NCI-H146 treated with DMSO at 0.1 percent for 48 hours (cell line): ENCODE measurements around the gene CPSF4.
A peak's percentile ranks its signal among the peaks of the same experiment; 100 is the strongest.
"Not testable (repeated sequence)": the region's sequence is repeated elsewhere in the genome, so short reads cannot be mapped to it uniquely, and the experiment has no call there.

Source experiments
- DNase-seq: peaks from one replicate; lab custom pipeline; 2025; ENCODE audit not compliant: unreplicated experiment; lab: John Stamatoyannopoulos, UW

The CPSF4 gene

GRCh38 chr7:99408379-99409191 is 30.2 kb upstream of the CPSF4 start, which contains the start of the genes BUD31 and PDAP1:
Gene BUD31 (plus strand): TSS chr7:99408969. CDS start chr7:99411093, 2,124 bp downstream.
Gene PDAP1 (minus strand): TSS chr7:99408597. CDS start chr7:99408548, 49 bp downstream.
- DNase-seq: peak; percentile 88

- no peak for DNase-seq
Measured at GRCh38 chr7:99409192-99409572, 29.6 kb upstream of the CPSF4 start.

- DNase-seq: no peak
Measured at GRCh38 chr7:99409806-99410205, 28.9 kb upstream of the CPSF4 start.

- no peak for DNase-seq
Measured at GRCh38 chr7:99410635-99411034, 28.1 kb upstream of the CPSF4 start.

GRCh38 chr7:99415513-99416127 is 23.1 kb upstream of the CPSF4 start:
- not testable (repeated sequence) for DNase-seq

- DNase-seq: no peak
Measured at GRCh38 chr7:99418260-99418659, 20.5 kb upstream of the CPSF4 start.

- DNase-seq: no peak
Measured at GRCh38 chr7:99419323-99420021, 19.3 kb upstream of the CPSF4 start.

- no peak for DNase-seq
Measured at GRCh38 chr7:99420213-99420612, 18.5 kb upstream of the CPSF4 start.

- DNase-seq: no peak
Measured at GRCh38 chr7:99420986-99421385, 17.8 kb upstream of the CPSF4 start.

- DNase-seq: peak; percentile 43
Measured at GRCh38 chr7:99422186-99422585, 16.6 kb upstream of the CPSF4 start.

GRCh38 chr7:99422625-99423024 is 16.1 kb upstream of the CPSF4 start:
- DNase-seq: peak; percentile 72

- DNase-seq: no peak
Measured at GRCh38 chr7:99424932-99425730, 13.6 kb upstream of the CPSF4 start.

GRCh38 chr7:99428972-99429566 is 9.7 kb upstream of the CPSF4 start:
- peak; percentile 25 for DNase-seq

- no peak for DNase-seq
Measured at GRCh38 chr7:99429756-99430155, 9.0 kb upstream of the CPSF4 start.

- not testable (repeated sequence) for DNase-seq
Measured at GRCh38 chr7:99431756-99432540, 6.8 kb upstream of the CPSF4 start.

- no peak for DNase-seq
Measured at GRCh38 chr7:99433158-99433557, 5.6 kb upstream of the CPSF4 start.

GRCh38 chr7:99437946-99438572 is 684 bp upstream of the CPSF4 start:
- no peak for DNase-seq

GRCh38 chr7:99440195-99440594 is 1.5 kb downstream of the CPSF4 start:
- DNase-seq: no peak

- no peak for DNase-seq
Measured at GRCh38 chr7:99446096-99446495, 7.4 kb downstream of the CPSF4 start.
